MCF 10A (cell line): Measurements from ENCODE around the gene DLG3. TPM values are rescaled to one million over a fixed set of nuclear protein-coding genes. Genes with fewer than 3 reads are reported as not detected.

Experiments used
- BruUV-seq: library from RNA; stranded (reverse); fragments of 400-500 nt; replicated peaks from 2 replicates; lab custom pipeline; 2021; lab: Mats Ljungman, UMichigan
- CTCF ChIA-PET: fragments of 300-600 bp; sonication (Branson Sonifier 250); formaldehyde crosslinking; extraction: SDS; loops from one replicate; lab custom pipeline; 2021; ENCODE audit warnings: antibody characterized with exemption, inconsistent platforms; lab: Yijun Ruan, JAX
- POLR2A ChIA-PET: fragments of 300-600, 350-650 bp; sonication (Branson Sonifier 250); formaldehyde crosslinking; extraction: SDS; loops from one replicate; lab custom pipeline; 2020; ENCODE audit warnings: antibody characterized with exemption, inconsistent platforms; lab: Yijun Ruan, JAX
- DNase-seq: peaks from one replicate; pipeline ENCODE4 v3.0.0-alpha.2; 2018; ENCODE audit not compliant: unreplicated experiment
- H3K27ac Mint-ChIP-seq: one replicate; pipeline ENCODE4 v1.8.0; 2022; ENCODE audit warnings: mild to moderate bottlenecking, low read depth, mixed read lengths; ENCODE audit not compliant: unreplicated experiment
- H3K27me3 Mint-ChIP-seq: one replicate; pipeline ENCODE4 v1.8.0; 2022; ENCODE audit warnings: mixed read lengths; ENCODE audit not compliant: insufficient read depth, unreplicated experiment
- H3K36me3 Mint-ChIP-seq: one replicate; pipeline ENCODE4 v1.8.0; 2022; ENCODE audit warnings: mild to moderate bottlenecking, moderate library complexity, mixed read lengths; ENCODE audit not compliant: insufficient read depth, unreplicated experiment
- H3K4me1 Mint-ChIP-seq: one replicate; pipeline ENCODE4 v1.8.0; 2022; ENCODE audit warnings: mixed read lengths; ENCODE audit not compliant: insufficient read depth, unreplicated experiment
- H3K4me3 Mint-ChIP-seq: one replicate; pipeline ENCODE4 v1.8.0; 2022; ENCODE audit warnings: mild to moderate bottlenecking, moderate library complexity, mixed read lengths; ENCODE audit not compliant: unreplicated experiment
- H3K9me3 Mint-ChIP-seq: one replicate; pipeline ENCODE4 v1.8.0; 2022; ENCODE audit warnings: mixed read lengths; ENCODE audit not compliant: unreplicated experiment
- CTCF ChIP-seq: fragments of 200-600 bp; IDR thresholded peaks from one replicate; pipeline ENCODE4 v1.8.0; 2022; ENCODE audit warnings: antibody characterized with exemption, mild to moderate bottlenecking; ENCODE audit not compliant: unreplicated experiment
- intact Hi-C: fragments of 100-400 bp; cut with micrococcal nuclease; formaldehyde crosslinking; loops from 2 replicates; pipeline ENCODE4 v1.14.1; 2022
- total RNA-seq: library from RNA; stranded (reverse); gene quantifications from 2 replicates; pipeline ENCODE4 v1.2.3, GENCODE V29; 2022

The DLG3 gene
- total RNA-seq, 1 experiment from 2014 or later, result 12.8 TPM

- intact Hi-C loops, result no loop called here
- TF ChIP-seq CTCF, result no peak
- no TSS peak for BruUV-seq
- POLR2A ChIA-PET, result no interaction called here
- no peak overlapping the region for H3K4me3 Mint-ChIP-seq
- peaks cover 19% of the 10 kb centered on the region for H3K36me3 Mint-ChIP-seq
- CTCF ChIA-PET, result no interaction called here
- H3K9me3 Mint-ChIP-seq, result no peaks in the 10 kb centered on the region
- no peak overlapping the region for H3K27ac Mint-ChIP-seq
- DNase-seq, result no peak
- no peaks in the 10 kb centered on the region for H3K4me1 Mint-ChIP-seq
- H3K27me3 Mint-ChIP-seq, result peaks cover 42% of the 10 kb centered on the region
Observed at GRCh38 chrX:70494441-70494840, 49.8 kb downstream of the DLG3 start.

GRCh38 chrX:70496491-70496890 is 51.9 kb downstream of the DLG3 start:
- Mint-ChIP-seq H3K9me3 (no peaks in the 10 kb centered on the region), H3K27ac (no peak overlapping the region), H3K4me3 (no peak overlapping the region), H3K27me3 (peaks cover 22% of the 10 kb centered on the region), H3K4me1 (no peaks in the 10 kb centered on the region), H3K36me3 (peaks cover 27% of the 10 kb centered on the region)
- CTCF ChIA-PET, result no interaction called here
- POLR2A ChIA-PET, result no interaction called here
- BruUV-seq, result no TSS peak
- intact Hi-C loops, result no loop called here
- DNase-seq, result no peak
- TF ChIP-seq CTCF, result no peak

- no peak for TF ChIP-seq CTCF
- H3K4me1 Mint-ChIP-seq, result no peaks in the 10 kb centered on the region
- no peak for DNase-seq
- intact Hi-C loops, result no loop called here
- no peaks in the 10 kb centered on the region for H3K9me3 Mint-ChIP-seq
- BruUV-seq, result no TSS peak
- peaks cover 17% of the 10 kb centered on the region for H3K27me3 Mint-ChIP-seq
- peaks cover 29% of the 10 kb centered on the region for H3K36me3 Mint-ChIP-seq
- POLR2A ChIA-PET, result no interaction called here
- H3K4me3 Mint-ChIP-seq, result no peak overlapping the region
- CTCF ChIA-PET, result no interaction called here
- no peak overlapping the region for H3K27ac Mint-ChIP-seq
Observed at GRCh38 chrX:70497026-70497425, 52.4 kb downstream of the DLG3 start.

GRCh38 chrX:70498129-70498528 is 53.5 kb downstream of the DLG3 start:
- peaks cover 6% of the 10 kb centered on the region for H3K27me3 Mint-ChIP-seq
- no peak overlapping the region for H3K4me3 Mint-ChIP-seq
- DNase-seq, result no peak
- H3K4me1 Mint-ChIP-seq, result no peaks in the 10 kb centered on the region
- no TSS peak for BruUV-seq
- no peak overlapping the region for H3K27ac Mint-ChIP-seq
- intact Hi-C loops, result no loop called here
- H3K36me3 Mint-ChIP-seq, result peaks cover 26% of the 10 kb centered on the region
- ChIA-PET POLR2A (interaction anchor here (0.7 kb wide), 1 partner anchor 185 kb away, joined by 3 read pairs; no protein-coding TSS in a partner anchor), CTCF (no interaction called here)
- no peaks in the 10 kb centered on the region for H3K9me3 Mint-ChIP-seq
- TF ChIP-seq CTCF, result no peak
